IMR-90 (cell line): Measurements from ENCODE around the gene USP17L28. TPM values are rescaled to one million over a fixed set of nuclear protein-coding genes. Genes with fewer than 3 reads are reported as not detected.
"Not testable (repeated sequence)": the region's sequence is repeated elsewhere in the genome, so short reads cannot be mapped to it uniquely, and the experiment has no call there.

Source experiments
- ATAC-seq: fragments of 200-7000 bp; cut with Tn5 transposase; 2 replicates; pipeline ENCODE4 v1.9.1; 2020; ENCODE audit warnings: low read depth, mild to moderate bottlenecking, moderate library complexity
- BruUV-seq: library from RNA; stranded (reverse); fragments of 400-500 nt; replicated peaks from 2 replicates; lab custom pipeline; 2021; lab: Mats Ljungman, UMichigan
- CTCF ChIA-PET: fragments of 300-600 bp; formaldehyde crosslinking; extraction: SDS; loops from one replicate; lab custom pipeline; 2021; ENCODE audit warnings: antibody characterized with exemption; lab: Yijun Ruan, JAX
- POLR2A ChIA-PET: fragments of 300-600 bp; sonication (Branson Sonifier 250); formaldehyde crosslinking; loops from one replicate; lab custom pipeline; 2022; ENCODE audit warnings: antibody characterized with exemption; ENCODE audit not compliant: unreplicated experiment; lab: Charles Lee
- DNase-seq: peaks from one replicate; pipeline ENCODE4 v3.0.0; 2013
- H2AFZ ChIP-seq: replicated peaks from 2 replicates; pipeline ENCODE3; 2013; ENCODE audit warnings: low read length, mild to moderate bottlenecking; ENCODE audit not compliant: poor library complexity
- H2AK5ac ChIP-seq: 2 replicates; pipeline ENCODE4 v1.6.1; 2013; ENCODE audit warnings: low read depth, low read length, inconsistent platforms
- H2AK9ac ChIP-seq: replicated peaks from 2 replicates; pipeline ENCODE3; 2013; ENCODE audit warnings: mild to moderate bottlenecking, low read depth, low read length, moderate library complexity; ENCODE audit not compliant: poor library complexity
- H2BK120ac ChIP-seq: 2 replicates; pipeline ENCODE4 v1.6.1; 2013; ENCODE audit warnings: low read depth, low read length, inconsistent platforms
- H2BK15ac ChIP-seq: 3 replicates; pipeline ENCODE4 v1.6.1; 2013; ENCODE audit warnings: low read depth, low read length, inconsistent platforms
- H2BK20ac ChIP-seq: 2 replicates; pipeline ENCODE4 v1.6.1; 2013; ENCODE audit warnings: low read depth, mild to moderate bottlenecking, inconsistent platforms, low read length, moderate library complexity
- H2BK5ac ChIP-seq: 2 replicates; pipeline ENCODE4 v1.6.1; 2013; ENCODE audit warnings: mild to moderate bottlenecking, low read depth, low read length, inconsistent platforms; ENCODE audit not compliant: poor library complexity, severe bottlenecking
- H3K14ac ChIP-seq: replicated peaks from 2 replicates; pipeline ENCODE4 v1.6.1; 2013; ENCODE audit warnings: low read depth, low read length, inconsistent platforms
- H3K18ac ChIP-seq: 2 replicates; pipeline ENCODE4 v1.6.1; 2013; ENCODE audit warnings: low read depth, low read length, control low read depth
- H3K23ac ChIP-seq: 2 replicates; pipeline ENCODE4 v1.6.1; 2013; ENCODE audit warnings: low read depth, low read length, inconsistent platforms
- H3K27ac ChIP-seq: 2 replicates; pipeline ENCODE4 v1.5.1; 2013; ENCODE audit warnings: mild to moderate bottlenecking, control low read depth, low read length; ENCODE audit not compliant: insufficient read depth
- H3K27me3 ChIP-seq: 2 replicates; pipeline ENCODE4 v1.6.1; 2013; ENCODE audit warnings: low read length; ENCODE audit not compliant: control insufficient read depth, insufficient read depth
- H3K36me3 ChIP-seq: 2 replicates; pipeline ENCODE4 v1.6.1; 2013; ENCODE audit warnings: low read length, mixed read lengths; ENCODE audit not compliant: control insufficient read depth, insufficient read depth
- H3K4ac ChIP-seq: 2 replicates; pipeline ENCODE4 v1.6.1; 2013; ENCODE audit warnings: low read depth, low read length, inconsistent platforms
- H3K4me1 ChIP-seq: 2 replicates; pipeline ENCODE4 v1.6.1; 2013; ENCODE audit warnings: low read length, mixed read lengths; ENCODE audit not compliant: control insufficient read depth, insufficient read depth
- H3K4me2 ChIP-seq: 2 replicates; pipeline ENCODE4 v1.6.1; 2013; ENCODE audit warnings: low read depth, mild to moderate bottlenecking, control low read depth, low read length, moderate library complexity
- H3K4me3 ChIP-seq: 2 replicates; pipeline ENCODE4 v1.5.1; 2013; ENCODE audit warnings: low read depth, mild to moderate bottlenecking, control low read depth, low read length, moderate library complexity; ENCODE audit not compliant: insufficient read depth
- H3K56ac ChIP-seq: 2 replicates; pipeline ENCODE4 v1.6.1; 2013; ENCODE audit warnings: low read length, inconsistent platforms; ENCODE audit not compliant: insufficient read depth; ENCODE audit errors: extremely low read depth
- H3K79me1 ChIP-seq, 2 experiments: 2 replicates each; pipeline ENCODE4 v1.6.1; 2013; ENCODE audit warnings: low read length in 2 of 2, inconsistent platforms in 1 of 2, low read depth in 1 of 2
- H3K9ac ChIP-seq: 2 replicates; pipeline ENCODE4 v1.6.1; 2013; ENCODE audit warnings: low read depth, low read length, control low read depth
- H3K9me1 ChIP-seq: 2 replicates; pipeline ENCODE4 v1.6.1; 2013; ENCODE audit warnings: low read length, inconsistent platforms; ENCODE audit not compliant: insufficient read depth
- H3K9me3 ChIP-seq: 2 replicates; pipeline ENCODE4 v1.6.1; 2013; ENCODE audit warnings: low read length; ENCODE audit not compliant: control insufficient read depth, insufficient read depth
- H4K20me1 ChIP-seq: 2 replicates; pipeline ENCODE4 v1.6.1; 2013; ENCODE audit warnings: low read length, inconsistent platforms; ENCODE audit not compliant: insufficient read depth
- H4K5ac ChIP-seq: 2 replicates; pipeline ENCODE4 v1.6.1; 2013; ENCODE audit warnings: mild to moderate bottlenecking, low read depth, low read length, control low read depth
- H4K8ac ChIP-seq, 2 experiments: 2 replicates each; pipeline ENCODE4 v1.6.1; 2013; ENCODE audit warnings: low read depth in 2 of 2, low read length in 2 of 2, control low read depth in 1 of 2, inconsistent platforms in 1 of 2
- H4K91ac ChIP-seq: 2 replicates; pipeline ENCODE4 v1.6.1; 2013; ENCODE audit warnings: low read depth, low read length, inconsistent platforms; ENCODE audit not compliant: insufficient read depth
- WGBS, 2 experiments: methylation state at CpG; one replicate each; pipeline versions ENCODE4 v1.1.5 to v1.1.7; 2013; ENCODE audit warnings: missing lambda C conversion rate in 2 of 2; ENCODE audit not compliant: insufficient read length in 1 of 2; ENCODE audit errors: extremely low coverage in 2 of 2; 5-methylcytosine and 5-hydroxymethylcytosine counted together
- dilution Hi-C: fragments of 300-500 bp; cut with HindIII; formaldehyde crosslinking; loops from one replicate; pipeline ENCODE4 v1.14.3; 2018; ENCODE audit warnings: low sequenced_read_pairs; ENCODE audit not compliant: unreplicated experiment
- in situ Hi-C: fragments of 300-500 bp; cut with MboI; formaldehyde crosslinking; loops from 3 replicates; pipeline ENCODE4 v1.14.3; 2019; ENCODE audit warnings: low sequenced_read_pairs, inconsistent platforms, mixed read lengths
- intact Hi-C: fragments of 100-400 bp; cut with micrococcal nuclease; formaldehyde crosslinking; loops from 2 replicates; pipeline ENCODE4 v1.10.0; 2022
- polyA plus RNA-seq, 3 experiments: library from polyadenylated mRNA; depleted of rRNA; stranded (reverse); fragments of >200 nt; gene quantifications; 2 replicates each; pipeline ENCODE4 v1.2.3, GENCODE V29; 2012; ENCODE audit warnings: low replicate concordance in 1 of 3
- total RNA-seq: library from RNA; depleted of rRNA; stranded (reverse); fragments of >200 nt; gene quantifications from 2 replicates; pipeline ENCODE4 v1.2.3, GENCODE V29; 2012

USP17L28 gene
- total and polyA plus RNA-seq, 2 of the 4 experiments (the other 2 are of a cell fraction) = not detected

- H3K18ac ChIP-seq, dilution Hi-C loops, H3K4me2 ChIP-seq, H3K4ac ChIP-seq, H2AK9ac ChIP-seq, H3K4me1 ChIP-seq, H3K14ac ChIP-seq, H3K27ac ChIP-seq, H2BK120ac ChIP-seq, H2AFZ ChIP-seq, H4K5ac ChIP-seq, in situ Hi-C loops, POLR2A ChIA-PET, H3K9me3 ChIP-seq, ATAC-seq, H2AK5ac ChIP-seq, H2BK5ac ChIP-seq, H3K36me3 ChIP-seq, H3K9me1 ChIP-seq, H3K56ac ChIP-seq, DNase-seq, H3K9ac ChIP-seq, H2BK15ac ChIP-seq, H3K79me1 ChIP-seq, CTCF ChIA-PET, BruUV-seq, H3K23ac ChIP-seq, H4K91ac ChIP-seq, H4K20me1 ChIP-seq, H3K4me3 ChIP-seq, H3K27me3 ChIP-seq, H4K8ac ChIP-seq, intact Hi-C loops, H2BK20ac ChIP-seq: not testable (repeated sequence)
- WGBS, 2 experiments = no CpG with 5 or more reads among the region's 15 CpGs
Measured at GRCh38 chr4:9353338-9353737, 4.6 kb downstream of the USP17L28 start, which contains the start of gene USP17L29. Gene USP17L29, plus strand, starts transcription at chr4:9353638. Its CDS starts 0 bp downstream, at chr4:9353638.

DNA sequence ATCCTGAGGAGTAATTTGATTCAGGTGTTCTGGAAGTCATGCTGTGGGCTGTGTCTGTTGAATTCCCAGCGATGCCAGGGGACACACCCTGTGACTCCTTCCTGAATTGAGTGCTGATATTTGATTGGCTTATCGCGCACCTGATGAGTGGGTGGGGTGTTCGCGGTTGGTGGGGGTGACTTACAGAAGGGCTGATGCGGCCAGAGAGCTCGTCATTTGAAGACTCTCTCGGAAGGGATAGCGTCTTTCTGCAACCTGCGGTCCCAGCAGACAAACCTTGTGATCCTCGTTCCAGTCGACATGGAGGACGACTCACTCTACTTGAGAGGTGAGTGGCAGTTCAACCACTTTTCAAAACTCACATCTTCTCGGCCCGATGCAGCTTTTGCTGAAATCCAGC is 14.1 kb downstream of the USP17L28 start, which contains the start of gene USP17L30:
Gene USP17L30 (plus strand): TSS at position 301 of the 400 bp plus-strand sequence. CDS start 0 bp downstream, at position 301.
- not testable (repeated sequence) for BruUV-seq, H3K14ac ChIP-seq

More for the DNA sequence above, 14.1 kb downstream of the USP17L28 start, which contains the start of gene USP17L30:
- H3K56ac ChIP-seq, H3K9ac ChIP-seq, ATAC-seq, H3K27me3 ChIP-seq, H3K9me3 ChIP-seq, H3K23ac ChIP-seq, H4K91ac ChIP-seq, H2AFZ ChIP-seq, H2BK5ac ChIP-seq, H3K79me1 ChIP-seq, H3K27ac ChIP-seq, H4K8ac ChIP-seq, H3K9me1 ChIP-seq, H3K4ac ChIP-seq, H4K5ac ChIP-seq, H2AK9ac ChIP-seq, H2BK20ac ChIP-seq, in situ Hi-C loops, CTCF ChIA-PET, H3K4me2 ChIP-seq, H2BK15ac ChIP-seq, H3K4me3 ChIP-seq, POLR2A ChIA-PET, H3K36me3 ChIP-seq, dilution Hi-C loops, H2BK120ac ChIP-seq, H2AK5ac ChIP-seq, H3K4me1 ChIP-seq, DNase-seq, H3K18ac ChIP-seq, H4K20me1 ChIP-seq, intact Hi-C loops: not testable (repeated sequence)
- WGBS, 2 experiments = no CpG with 5 or more reads among the region's 15 CpGs
